ENCODE results near the gene UBL5. TPM values are rescaled to one million over a fixed set of nuclear protein-coding genes. Genes with fewer than 3 reads are reported as not detected.
"Not testable (repeated sequence)": the region's sequence is repeated elsewhere in the genome, so short reads cannot be mapped to it uniquely, and the experiment has no call there.

UBL5 gene
- total RNA-seq, 1 donor: 272 TPM

DNA sequence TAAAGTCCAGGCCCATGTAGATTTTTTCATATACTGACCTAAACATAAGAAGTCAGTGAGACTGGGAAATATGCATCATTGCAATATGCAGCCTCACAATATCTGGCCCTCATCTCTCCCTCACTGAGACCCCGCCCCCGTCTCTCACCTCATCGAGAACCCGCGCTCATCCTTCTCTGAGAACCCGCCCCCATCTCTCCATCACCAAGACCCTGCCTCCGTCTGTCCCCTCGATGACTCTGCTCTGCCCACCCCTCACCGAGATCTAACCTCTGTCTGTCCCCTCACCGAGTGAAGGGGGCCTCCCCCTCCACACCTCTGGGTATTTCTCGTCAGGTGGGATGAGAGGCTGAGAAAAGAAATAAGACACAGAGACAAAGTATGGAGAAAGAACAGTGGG is 38.7 kb upstream of the UBL5 start:
- no peak for DNase-seq (ENCODE audit: low read depth)
- no peak overlapping the region for H3K4me3 ChIP-seq (ENCODE audit: low read depth, low read length)
- TF ChIP-seq, protein P1, sequence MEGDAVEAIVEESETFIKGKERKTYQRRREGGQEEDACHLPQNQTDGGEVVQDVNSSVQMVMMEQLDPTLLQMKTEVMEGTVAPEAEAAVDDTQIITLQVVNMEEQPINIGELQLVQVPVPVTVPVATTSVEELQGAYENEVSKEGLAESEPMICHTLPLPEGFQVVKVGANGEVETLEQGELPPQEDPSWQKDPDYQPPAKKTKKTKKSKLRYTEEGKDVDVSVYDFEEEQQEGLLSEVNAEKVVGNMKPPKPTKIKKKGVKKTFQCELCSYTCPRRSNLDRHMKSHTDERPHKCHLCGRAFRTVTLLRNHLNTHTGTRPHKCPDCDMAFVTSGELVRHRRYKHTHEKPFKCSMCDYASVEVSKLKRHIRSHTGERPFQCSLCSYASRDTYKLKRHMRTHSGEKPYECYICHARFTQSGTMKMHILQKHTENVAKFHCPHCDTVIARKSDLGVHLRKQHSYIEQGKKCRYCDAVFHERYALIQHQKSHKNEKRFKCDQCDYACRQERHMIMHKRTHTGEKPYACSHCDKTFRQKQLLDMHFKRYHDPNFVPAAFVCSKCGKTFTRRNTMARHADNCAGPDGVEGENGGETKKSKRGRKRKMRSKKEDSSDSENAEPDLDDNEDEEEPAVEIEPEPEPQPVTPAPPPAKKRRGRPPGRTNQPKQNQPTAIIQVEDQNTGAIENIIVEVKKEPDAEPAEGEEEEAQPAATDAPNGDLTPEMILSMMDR (IDR thresholded peaks at IDR 0.05; ENCODE audit: insufficient read depth, low read length): no peak

DNA sequence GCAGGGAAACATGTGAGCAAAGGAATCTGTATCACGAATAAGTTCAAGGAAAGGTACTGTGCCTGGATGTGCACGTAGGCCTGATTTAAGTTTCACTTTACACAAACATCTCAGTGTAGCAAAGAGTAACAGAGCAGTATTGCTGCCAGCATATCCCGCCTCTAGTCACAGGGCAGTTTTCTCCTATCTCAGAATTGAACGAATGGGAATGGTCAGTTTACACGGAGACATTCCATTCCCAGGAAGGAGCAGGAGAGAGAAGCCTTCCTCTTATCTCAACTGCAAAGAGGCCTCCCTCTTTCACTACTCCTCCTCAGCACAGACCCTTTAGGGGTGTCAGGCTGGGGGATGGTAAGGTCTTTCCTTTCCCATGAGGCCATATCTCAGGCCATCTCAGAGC is 38.1 kb upstream of the UBL5 start:
- H3K4me3 ChIP-seq (ENCODE audit: low read depth, low read length): not testable (repeated sequence)
- peak; percentile 44 for DNase-seq (ENCODE audit: low read depth)

DNA sequence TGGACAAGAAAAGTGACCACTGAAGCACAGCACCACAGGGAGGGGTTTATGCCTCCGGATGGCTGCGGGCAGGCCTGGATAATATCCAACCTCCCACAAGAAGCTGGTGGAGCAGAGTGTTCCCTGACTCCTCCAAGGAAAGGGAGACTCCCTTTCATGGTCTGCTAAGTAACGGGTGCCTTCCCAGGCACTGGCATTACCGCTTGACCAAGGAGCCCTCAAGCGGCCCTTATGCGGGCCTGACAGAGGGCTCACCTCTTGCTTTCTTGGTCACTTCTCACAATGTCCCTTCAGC is 36.7 kb upstream of the UBL5 start:
- H3K4me3 ChIP-seq (ENCODE audit: low read depth, low read length); DNase-seq (ENCODE audit: low read depth): not testable (repeated sequence)

DNA sequence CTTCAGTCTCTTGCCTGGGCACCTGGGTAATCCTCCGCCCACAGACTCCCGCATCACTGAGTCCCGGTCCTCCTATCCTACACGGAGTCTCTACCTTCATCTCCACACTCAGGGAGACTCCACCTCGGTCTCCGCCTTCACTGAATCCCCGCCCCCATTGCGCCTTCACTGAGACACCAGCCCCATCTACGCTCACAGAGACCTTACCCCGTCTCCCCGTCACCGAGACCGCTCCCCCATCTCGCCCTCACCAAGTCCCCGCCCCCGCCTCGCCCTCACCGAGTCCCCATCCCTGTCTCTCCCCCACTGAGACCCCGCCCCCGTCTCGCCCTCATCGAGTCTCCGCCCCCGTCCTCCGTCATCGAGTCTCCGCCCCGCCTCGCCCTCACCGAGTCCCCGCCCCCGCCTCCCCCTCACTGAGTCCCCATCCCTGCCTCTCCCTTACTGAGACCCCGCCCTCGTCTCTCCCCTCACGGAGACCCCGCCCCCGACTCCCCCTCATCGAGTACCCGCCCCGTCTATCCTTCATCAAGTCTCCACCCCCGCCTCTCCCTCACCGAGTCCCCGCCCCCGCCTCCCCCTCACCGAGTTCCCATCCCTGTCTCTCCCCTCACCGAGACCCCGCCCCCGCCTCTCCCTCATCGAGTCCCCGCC is 36.0 kb upstream of the UBL5 start:
- peak; percentile 94 for DNase-seq (ENCODE audit: low read depth)

DNA sequence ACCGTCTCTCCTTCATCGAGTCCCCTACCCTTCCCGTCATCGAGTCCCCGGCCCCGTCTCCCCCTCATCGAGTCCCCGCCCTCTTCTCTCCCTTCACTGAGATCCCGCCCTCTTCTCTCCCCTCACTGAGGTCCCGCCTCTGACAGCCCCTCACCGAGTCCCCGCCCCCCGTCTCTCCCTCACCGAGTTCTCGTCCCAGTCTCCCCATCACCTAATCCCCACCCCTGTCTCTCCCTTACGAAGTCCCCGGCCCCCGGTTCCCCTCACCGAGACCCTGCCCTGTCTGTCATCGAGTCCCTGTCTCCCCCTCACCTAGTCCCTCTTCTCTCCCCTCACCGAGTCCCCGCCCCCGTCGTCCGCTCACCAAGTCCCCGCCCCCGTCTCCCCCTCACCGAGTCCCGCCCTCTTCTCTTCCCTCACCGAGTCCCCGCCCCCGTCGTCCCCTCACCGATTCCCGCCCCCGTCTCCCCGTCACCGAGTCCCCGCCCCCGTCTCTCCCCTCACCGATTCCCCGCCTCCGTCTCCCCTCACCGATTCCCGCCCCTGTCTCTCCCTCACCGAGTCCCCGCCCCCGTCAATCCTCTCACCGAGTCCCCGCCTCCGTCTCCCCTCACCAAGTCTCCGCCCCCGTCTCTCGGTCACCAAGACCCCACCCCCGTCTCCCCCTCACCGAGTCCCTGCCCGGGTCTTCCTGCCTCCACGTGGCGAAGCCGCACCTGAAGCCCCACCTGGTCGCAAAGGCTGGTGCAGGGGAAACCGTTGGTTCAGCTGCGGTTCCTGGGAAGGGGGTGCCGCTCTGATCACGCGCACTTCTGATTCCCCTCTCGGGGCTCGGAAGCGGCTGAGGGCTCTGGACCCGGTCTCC is 35.3 kb upstream of the UBL5 start:
- TF ChIP-seq, protein P1 (IDR thresholded peaks at IDR 0.05; ENCODE audit: insufficient read depth, low read length): no peak
- peak; percentile 89 for DNase-seq (ENCODE audit: low read depth)
- peak overlapping the region; percentile 83 for H3K4me3 ChIP-seq (ENCODE audit: low read depth, low read length)

More for the DNA sequence above, 36.0 kb upstream of the UBL5 start:
- H3K4me3 ChIP-seq (ENCODE audit: low read depth, low read length): peak overlapping the region; percentile 77
- TF ChIP-seq, protein P1 (IDR thresholded peaks at IDR 0.05; ENCODE audit: insufficient read depth, low read length): no peak

DNA sequence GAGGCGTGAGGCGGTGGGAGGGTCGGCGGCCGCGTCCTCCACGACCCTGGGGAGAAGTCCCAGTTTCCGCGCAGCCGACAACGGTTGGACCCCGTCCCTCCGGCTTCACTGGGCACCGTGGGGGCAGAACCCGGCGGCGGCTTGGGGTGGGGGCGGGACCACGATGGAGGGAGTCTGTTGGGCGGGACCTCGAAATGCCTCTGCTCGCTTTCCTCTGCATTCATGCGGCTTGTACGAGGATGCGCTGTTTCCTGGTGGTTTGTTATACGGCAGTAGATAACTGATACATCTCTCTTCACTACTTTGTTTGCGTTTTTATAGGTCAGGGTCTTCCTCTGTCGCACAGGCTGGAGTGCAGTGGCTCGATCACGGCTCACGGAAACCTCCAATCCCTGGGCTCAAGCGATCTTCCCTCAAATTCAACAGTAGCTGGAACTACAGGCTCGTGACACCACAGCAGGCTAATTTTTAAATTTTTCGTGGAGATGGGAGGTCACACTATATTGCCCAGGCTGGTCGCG is 34.6 kb upstream of the UBL5 start:
- TF ChIP-seq, protein P1 (IDR thresholded peaks at IDR 0.05; ENCODE audit: insufficient read depth, low read length): no peak
- H3K4me3 ChIP-seq (ENCODE audit: low read depth, low read length): peak overlapping the region; percentile 83
- DNase-seq (ENCODE audit: low read depth): peak; percentile 41

DNA sequence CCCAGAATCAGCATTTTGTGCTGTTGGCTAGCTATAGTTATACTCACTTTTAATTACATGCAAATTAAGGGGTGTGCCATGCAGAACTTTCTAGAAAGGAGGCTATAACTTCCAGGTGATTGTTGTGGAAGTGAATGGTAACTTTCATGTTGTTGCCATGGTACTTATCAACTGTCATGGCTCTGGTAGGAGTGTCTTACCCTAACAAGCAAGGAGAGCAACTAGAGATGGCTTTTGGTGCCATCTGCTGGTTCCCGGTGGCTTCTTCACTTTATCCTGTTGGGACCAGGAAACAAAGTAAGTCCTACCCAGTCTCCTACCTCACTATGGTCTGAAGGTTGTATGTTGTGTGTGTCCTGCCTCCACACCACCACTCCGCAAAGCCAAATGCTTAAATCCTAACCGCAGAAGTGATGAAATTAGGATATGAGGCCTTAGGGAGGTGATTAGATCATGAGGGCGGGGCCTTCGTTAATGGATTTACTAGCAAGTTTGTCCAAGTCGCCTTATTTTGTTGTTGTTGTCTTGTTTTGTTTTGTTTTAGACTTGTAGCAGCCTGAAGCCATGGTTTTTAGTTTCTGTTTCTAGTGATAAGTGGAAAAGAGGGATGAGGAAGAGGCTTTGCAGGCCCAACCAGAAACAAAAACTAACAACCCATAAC is 31.5 kb upstream of the UBL5 start:
- no peak overlapping the region for H3K4me3 ChIP-seq (ENCODE audit: low read depth, low read length)
- TF ChIP-seq, protein P1 (IDR thresholded peaks at IDR 0.05; ENCODE audit: insufficient read depth, low read length): peak; percentile 86
- peak; percentile 93 for DNase-seq (ENCODE audit: low read depth)
